ENCODE measurements around the gene PLXNB3. TPM values are rescaled to one million over a fixed set of nuclear protein-coding genes. Genes with fewer than 3 reads are reported as not detected.

PLXNB3 gene
- total and polyA plus RNA-seq, 2 of the 13 experiments (the other 11 are each of a cell fraction or from before 2014, with no cell fraction given), result 3.0 to 6.9 TPM

DNA sequence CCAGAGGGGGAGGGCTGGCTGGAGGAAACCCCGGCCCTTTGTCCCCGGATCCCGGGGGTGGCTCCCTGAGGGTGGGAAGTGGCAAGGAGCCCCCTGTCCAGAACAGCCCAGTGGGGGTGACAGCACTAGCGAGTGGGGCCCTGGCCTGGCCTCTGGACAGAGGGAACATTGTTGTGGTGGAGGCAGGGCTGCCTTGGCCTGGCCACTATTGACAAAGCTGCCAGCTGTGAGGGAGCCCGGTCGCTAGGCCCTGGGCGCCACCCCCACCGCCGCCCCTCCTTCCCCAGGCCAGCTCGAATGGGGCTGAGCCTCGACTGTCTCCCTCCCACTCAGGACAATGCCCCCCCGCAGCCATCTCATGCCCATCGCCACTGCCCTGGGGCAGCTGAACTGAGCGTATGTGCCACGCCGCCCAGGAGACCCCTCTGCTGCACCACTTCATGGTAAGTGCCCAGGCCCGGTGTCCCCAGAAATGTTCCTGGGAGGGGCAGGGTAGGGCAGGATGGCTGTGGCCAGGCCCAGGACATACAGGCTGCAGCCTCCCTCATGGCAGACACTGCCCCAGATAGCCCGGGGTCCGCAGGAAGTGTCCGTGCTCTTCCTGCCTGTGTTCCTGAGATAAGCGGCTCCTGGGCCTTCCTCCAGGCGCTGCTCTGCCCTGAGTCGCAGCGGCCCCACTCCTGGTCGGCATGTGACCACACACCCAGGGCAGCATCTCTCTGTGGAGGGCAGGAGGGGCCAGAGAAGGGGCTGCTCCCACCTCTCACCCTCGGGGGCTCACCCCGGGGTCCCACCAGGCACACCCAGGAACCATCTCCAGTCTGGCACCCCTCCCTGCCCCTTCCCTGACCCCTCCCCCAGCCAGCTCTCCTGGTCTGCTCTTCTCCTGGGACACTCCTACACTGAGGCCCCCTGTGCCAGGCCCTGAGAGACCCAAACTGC is 1.4 kb downstream of the PLXNB3 start (continued):
- TF ChIP-seq, protein P1, sequence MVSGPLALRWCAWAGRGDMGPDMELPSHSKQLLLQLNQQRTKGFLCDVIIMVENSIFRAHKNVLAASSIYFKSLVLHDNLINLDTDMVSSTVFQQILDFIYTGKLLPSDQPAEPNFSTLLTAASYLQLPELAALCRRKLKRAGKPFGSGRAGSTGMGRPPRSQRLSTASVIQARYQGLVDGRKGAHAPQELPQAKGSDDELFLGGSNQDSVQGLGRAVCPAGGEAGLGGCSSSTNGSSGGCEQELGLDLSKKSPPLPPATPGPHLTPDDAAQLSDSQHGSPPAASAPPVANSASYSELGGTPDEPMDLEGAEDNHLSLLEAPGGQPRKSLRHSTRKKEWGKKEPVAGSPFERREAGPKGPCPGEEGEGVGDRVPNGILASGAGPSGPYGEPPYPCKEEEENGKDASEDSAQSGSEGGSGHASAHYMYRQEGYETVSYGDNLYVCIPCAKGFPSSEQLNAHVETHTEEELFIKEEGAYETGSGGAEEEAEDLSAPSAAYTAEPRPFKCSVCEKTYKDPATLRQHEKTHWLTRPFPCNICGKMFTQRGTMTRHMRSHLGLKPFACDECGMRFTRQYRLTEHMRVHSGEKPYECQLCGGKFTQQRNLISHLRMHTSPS (CRISPR knock-in tag; IDR thresholded peaks at IDR 0.05; ENCODE audit: low read depth), result peak; percentile 76; the same call in 1 of the 2 replicates
- TF ChIP-seq ZNF263 (CRISPR knock-in tag; IDR thresholded peaks at IDR 0.05) (no peak), YEATS4 (CRISPR knock-in tag; IDR thresholded peaks at IDR 0.05; ENCODE audit: borderline replicate concordance) (no peak), U2AF2 (IDR thresholded peaks at IDR 0.05; ENCODE audit: low read depth, low read length) (no peak), POLR2G (IDR thresholded peaks at IDR 0.05; ENCODE audit: low read depth, low read length) (0 out of 2 replicates have a peak, but pooled peaks have one; percentile 24), ZSCAN30 (CRISPR knock-in tag; IDR thresholded peaks at IDR 0.05) (no peak), ZFX (CRISPR knock-in tag; IDR thresholded peaks at IDR 0.05; ENCODE audit: low read depth) (peak; percentile 9; the same call in 1 of the 2 replicates), ZBTB21 (CRISPR knock-in tag; IDR thresholded peaks at IDR 0.05) (no peak), ZNF850 (CRISPR knock-in tag; conservative IDR thresholded peaks at IDR 0.05) (no peak)
- TF ChIP-seq, protein P2, sequence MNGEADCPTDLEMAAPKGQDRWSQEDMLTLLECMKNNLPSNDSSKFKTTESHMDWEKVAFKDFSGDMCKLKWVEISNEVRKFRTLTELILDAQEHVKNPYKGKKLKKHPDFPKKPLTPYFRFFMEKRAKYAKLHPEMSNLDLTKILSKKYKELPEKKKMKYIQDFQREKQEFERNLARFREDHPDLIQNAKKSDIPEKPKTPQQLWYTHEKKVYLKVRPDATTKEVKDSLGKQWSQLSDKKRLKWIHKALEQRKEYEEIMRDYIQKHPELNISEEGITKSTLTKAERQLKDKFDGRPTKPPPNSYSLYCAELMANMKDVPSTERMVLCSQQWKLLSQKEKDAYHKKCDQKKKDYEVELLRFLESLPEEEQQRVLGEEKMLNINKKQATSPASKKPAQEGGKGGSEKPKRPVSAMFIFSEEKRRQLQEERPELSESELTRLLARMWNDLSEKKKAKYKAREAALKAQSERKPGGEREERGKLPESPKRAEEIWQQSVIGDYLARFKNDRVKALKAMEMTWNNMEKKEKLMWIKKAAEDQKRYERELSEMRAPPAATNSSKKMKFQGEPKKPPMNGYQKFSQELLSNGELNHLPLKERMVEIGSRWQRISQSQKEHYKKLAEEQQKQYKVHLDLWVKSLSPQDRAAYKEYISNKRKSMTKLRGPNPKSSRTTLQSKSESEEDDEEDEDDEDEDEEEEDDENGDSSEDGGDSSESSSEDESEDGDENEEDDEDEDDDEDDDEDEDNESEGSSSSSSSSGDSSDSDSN (CRISPR knock-in tag; IDR thresholded peaks at IDR 0.05), result peak; percentile 3; the same call in 1 of the 2 replicates
- TF ChIP-seq, protein P3, sequence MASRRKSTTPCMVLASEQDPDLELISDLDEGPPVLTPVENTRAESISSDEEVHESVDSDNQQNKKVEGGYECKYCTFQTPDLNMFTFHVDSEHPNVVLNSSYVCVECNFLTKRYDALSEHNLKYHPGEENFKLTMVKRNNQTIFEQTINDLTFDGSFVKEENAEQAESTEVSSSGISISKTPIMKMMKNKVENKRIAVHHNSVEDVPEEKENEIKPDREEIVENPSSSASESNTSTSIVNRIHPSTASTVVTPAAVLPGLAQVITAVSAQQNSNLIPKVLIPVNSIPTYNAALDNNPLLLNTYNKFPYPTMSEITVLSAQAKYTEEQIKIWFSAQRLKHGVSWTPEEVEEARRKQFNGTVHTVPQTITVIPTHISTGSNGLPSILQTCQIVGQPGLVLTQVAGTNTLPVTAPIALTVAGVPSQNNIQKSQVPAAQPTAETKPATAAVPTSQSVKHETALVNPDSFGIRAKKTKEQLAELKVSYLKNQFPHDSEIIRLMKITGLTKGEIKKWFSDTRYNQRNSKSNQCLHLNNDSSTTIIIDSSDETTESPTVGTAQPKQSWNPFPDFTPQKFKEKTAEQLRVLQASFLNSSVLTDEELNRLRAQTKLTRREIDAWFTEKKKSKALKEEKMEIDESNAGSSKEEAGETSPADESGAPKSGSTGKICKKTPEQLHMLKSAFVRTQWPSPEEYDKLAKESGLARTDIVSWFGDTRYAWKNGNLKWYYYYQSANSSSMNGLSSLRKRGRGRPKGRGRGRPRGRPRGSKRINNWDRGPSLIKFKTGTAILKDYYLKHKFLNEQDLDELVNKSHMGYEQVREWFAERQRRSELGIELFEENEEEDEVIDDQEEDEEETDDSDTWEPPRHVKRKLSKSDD (CRISPR knock-in tag; IDR thresholded peaks at IDR 0.05; ENCODE audit: low read depth), result no peak
- TF ChIP-seq, protein P4, sequence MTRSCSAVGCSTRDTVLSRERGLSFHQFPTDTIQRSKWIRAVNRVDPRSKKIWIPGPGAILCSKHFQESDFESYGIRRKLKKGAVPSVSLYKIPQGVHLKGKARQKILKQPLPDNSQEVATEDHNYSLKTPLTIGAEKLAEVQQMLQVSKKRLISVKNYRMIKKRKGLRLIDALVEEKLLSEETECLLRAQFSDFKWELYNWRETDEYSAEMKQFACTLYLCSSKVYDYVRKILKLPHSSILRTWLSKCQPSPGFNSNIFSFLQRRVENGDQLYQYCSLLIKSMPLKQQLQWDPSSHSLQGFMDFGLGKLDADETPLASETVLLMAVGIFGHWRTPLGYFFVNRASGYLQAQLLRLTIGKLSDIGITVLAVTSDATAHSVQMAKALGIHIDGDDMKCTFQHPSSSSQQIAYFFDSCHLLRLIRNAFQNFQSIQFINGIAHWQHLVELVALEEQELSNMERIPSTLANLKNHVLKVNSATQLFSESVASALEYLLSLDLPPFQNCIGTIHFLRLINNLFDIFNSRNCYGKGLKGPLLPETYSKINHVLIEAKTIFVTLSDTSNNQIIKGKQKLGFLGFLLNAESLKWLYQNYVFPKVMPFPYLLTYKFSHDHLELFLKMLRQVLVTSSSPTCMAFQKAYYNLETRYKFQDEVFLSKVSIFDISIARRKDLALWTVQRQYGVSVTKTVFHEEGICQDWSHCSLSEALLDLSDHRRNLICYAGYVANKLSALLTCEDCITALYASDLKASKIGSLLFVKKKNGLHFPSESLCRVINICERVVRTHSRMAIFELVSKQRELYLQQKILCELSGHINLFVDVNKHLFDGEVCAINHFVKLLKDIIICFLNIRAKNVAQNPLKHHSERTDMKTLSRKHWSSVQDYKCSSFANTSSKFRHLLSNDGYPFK (CRISPR knock-in tag; IDR thresholded peaks at IDR 0.05; ENCODE audit: borderline replicate concordance), result 0 out of 2 replicates have a peak, but pooled peaks have one; percentile 18

Data from HepG2 (cell line).